LoVo (cell line): ENCODE data around the gene NR5A2.

Experiments used
- DNase-seq: peaks from one replicate; pipeline ENCODE4 v3.0.0-alpha.2; 2016; ENCODE audit warnings: low spot score

The NR5A2 gene

GRCh38 chr1:200072636-200073285 is 45.3 kb downstream of the NR5A2 start:
- no peak for DNase-seq

DNA sequence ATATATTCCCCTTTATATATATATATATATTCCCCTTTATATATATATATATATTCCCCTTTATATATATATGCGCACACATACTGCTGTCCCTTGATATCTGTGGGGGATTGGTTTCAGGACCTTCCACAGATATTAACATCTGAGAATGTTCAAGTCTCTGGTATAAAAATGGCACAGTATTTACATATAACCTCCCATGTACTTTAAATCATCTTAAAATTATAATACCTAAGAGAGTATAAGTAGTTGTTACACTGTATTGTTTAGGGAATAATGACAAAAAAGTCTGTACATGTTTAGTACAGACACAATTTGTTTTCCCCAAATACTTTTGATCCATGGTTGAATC is 45.8 kb downstream of the NR5A2 start:
- DNase-seq: no peak

GRCh38 chr1:200075522-200075921 is 48.0 kb downstream of the NR5A2 start:
- no peak for DNase-seq

- DNase-seq: peak; percentile 52
These were observed 48.5 kb downstream of the NR5A2 start for GRCh38 chr1:200075938-200076546.

GRCh38 chr1:200079232-200079940 is 51.9 kb downstream of the NR5A2 start:
- DNase-seq: no peak

DNA sequence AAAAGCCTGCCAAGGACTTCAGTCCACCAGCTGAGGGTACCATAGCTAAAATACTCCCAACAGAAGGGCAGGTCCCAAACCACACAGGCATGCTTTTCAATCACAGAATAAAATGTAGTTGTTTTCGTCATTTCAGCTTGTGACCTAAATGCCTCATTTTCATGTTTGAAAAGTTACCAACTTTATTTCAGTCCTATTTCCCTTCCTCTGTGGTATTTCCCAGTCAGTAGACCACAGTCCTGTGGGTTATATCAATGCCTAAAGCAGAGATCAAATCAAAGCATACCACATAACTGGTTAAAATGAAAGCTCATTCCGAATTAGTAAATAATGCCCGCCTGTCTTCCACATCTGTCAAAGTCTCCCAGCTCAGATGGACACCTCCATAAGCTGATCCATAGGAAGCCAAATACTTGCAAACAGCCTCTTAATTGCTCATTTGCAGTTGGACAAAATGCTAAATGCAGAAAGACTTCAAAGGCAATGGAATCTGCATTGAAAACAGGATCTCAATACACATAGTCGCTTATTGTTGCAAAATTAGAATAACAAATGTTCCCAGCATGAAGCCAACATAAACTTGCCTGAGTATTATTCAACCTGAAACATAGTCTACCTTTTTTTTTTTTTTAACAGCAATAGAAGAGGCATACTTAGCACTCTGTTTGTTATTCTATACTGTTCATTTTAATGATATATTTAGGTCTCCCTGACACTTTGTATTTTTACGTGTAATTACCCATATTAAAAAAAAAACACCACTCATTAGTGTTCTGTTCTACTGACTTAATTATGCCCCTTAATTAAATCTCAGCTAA is 53.9 kb downstream of the NR5A2 start:
- no peak for DNase-seq

DNA sequence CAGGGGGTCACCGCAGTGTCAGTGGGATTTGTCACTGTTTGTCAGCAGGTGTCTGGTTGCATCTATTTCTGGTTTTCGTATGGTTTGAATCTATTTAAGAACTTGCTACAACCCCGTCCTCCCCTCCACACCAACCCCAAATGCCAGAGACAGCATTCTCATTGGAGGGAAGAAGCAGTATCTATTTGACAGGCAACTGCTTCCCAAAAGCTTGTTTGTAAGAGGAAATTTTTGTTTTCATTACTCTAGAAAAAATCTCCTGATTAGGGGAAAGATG is 54.4 kb downstream of the NR5A2 start:
- DNase-seq: no peak

DNA sequence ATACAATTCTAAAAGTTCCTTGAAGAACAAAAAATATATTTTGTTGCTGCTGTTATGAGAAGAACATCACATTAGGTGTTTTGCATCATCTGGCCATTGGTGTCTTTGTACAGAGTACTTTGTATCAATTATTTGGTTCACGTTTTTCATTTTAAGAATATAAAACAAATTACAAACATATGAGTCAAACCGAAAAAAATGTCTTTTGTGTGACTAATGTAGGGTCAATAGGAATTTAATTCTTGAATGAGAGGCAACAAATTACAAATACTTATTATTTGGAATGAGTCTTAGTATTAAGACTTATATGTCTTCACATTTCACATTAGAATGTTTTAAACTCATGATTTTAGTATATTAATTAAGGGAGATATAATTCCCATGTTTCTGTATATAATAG is 54.8 kb downstream of the NR5A2 start:
- no peak for DNase-seq

GRCh38 chr1:200090252-200091159 is 63.0 kb downstream of the NR5A2 start:
- DNase-seq: no peak

DNA sequence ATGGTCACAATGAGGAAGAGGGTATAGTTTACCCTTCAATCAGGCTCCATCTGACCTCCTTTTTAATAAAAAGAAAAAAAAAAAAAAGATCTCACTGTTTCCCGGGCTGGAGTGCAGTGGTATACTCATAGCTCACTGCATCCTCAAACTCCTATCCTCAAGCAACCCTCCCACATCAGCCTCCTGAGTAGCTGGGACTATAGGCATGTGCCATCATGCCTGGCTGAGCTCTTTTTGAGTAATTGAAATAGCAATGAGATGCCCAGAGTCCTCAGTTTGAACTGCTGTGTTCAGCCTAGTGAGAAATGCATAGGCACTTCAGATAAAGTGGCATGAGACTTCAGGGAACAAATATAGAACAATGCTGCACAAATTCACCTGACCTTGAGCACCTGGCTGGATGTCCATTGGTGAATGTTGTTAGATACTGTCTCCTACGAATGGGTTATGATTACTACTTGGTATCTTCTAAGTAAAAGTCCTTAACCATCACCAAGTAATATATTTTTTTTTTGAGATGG is 67.6 kb downstream of the NR5A2 start:
- no peak for DNase-seq

GRCh38 chr1:200096774-200097173 is 69.3 kb downstream of the NR5A2 start:
- no peak for DNase-seq

- no peak for DNase-seq
These were observed 71.5 kb downstream of the NR5A2 start for GRCh38 chr1:200099040-200099439.

GRCh38 chr1:200103966-200104583 is 76.6 kb downstream of the NR5A2 start:
- DNase-seq: no peak

DNA sequence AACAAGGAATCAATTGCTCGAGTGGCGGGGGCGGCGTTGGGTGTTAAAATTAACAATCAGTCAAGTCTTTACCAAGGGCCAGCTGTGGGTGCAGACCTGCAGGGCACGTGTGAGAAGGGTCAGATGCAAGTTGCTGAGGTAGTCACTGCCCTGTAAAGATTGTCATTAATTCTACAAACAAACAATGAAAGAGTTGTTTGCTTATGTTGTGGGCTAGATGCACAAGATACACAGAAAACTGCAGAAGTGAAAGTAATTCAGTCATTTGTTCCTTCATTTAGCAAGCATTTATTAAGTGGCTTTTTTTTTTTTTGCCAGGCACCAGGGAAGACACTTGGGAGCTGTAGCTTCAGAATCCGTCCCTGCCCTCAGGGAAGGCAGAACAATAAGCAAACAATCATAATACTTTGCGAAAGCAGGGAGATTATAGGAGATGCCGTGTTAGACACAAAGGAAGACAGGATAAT is 79.5 kb downstream of the NR5A2 start:
- no peak for DNase-seq

DNA sequence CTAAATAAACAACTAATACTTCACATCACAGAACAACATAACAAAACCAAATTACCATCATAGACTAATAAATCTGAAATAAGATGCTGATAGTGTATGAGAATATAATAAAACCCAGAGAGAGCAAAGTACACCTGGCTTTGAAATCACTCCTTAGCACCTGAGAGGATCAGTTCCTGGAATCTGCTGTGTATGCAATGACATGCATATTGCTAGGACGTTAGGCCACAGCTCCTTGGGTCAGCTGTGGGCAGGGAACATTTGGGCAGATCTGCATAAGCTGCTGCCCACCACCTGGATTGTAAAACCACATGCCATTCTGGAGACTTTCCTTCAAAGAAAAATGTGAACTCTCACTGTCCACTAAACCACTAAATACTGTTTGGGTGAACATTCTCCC is 81.1 kb downstream of the NR5A2 start:
- DNase-seq: no peak

- DNase-seq: no peak
These were observed 84.8 kb downstream of the NR5A2 start for GRCh38 chr1:200112290-200112689.

DNA sequence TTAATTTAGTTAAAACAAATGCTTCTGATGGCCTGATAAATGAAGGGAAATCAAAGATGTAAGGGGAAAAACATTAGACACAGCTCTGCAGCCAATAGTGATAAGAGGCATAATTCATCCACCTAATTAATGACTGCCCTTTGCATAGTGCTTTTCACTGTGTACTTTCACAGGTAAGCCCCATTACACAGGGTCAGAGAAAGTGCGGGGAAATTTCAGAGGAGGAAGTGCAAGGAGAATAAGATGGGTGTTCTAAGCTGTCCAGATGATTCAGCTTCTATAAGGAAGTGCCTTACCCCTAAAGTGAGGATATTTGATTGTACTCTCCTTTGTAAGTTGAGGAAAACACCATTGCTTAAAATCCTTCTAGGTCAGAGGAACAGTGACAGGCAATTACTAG is 88.0 kb downstream of the NR5A2 start:
- peak; percentile 36 for DNase-seq

DNA sequence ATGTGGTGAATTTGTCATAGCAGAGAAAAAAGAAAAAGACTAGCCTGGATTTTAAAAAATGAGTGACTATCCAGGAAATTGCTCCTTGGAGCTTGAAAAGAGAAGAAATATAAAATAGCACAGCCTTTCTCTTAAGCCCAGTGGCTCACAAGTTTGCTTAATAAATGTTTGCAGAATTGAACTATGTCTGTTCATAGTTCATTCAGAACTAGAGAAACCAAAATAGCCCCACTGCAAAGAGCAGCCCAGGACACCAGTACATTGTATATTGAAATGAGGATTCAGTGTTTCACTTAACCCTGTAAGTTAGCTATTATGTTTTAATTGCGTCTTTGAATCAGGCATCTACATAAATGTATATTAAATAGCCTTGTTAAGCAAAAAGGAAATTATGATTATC is 88.8 kb downstream of the NR5A2 start:
- DNase-seq: no peak

DNA sequence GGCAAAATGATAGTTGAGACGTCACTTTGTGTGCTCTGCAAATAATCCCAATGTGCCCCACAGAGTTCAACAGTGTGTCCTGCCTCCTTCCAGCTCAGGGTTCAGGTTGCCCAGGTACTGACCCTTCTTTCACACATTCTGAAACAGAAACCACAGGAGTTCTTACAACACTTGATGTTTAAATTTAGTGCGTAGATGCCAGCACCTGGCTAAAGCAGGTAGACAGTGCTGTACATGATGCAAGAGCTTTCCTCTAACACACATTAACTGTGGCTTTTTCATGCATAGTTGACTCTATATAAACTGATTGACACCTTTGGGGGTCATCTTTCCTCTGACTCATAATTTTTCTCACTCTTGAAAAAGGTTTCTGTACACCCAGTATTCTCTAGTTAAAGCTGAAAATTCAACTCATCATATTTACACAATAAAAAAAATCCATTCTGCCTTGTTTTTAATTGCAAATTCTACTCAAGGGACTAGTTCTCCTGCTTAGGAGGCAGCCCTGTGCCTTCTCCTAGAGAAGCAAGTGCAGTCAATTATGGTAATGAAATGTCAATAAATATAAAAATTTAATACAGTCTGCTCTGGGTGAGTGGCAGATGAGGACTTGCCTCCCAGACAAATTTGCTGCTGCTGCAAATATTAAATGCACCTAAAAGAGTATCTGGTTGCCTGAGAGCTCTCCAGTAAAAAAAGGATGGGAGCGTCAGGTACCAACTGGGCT is 91.4 kb downstream of the NR5A2 start:
- no peak for DNase-seq

DNA sequence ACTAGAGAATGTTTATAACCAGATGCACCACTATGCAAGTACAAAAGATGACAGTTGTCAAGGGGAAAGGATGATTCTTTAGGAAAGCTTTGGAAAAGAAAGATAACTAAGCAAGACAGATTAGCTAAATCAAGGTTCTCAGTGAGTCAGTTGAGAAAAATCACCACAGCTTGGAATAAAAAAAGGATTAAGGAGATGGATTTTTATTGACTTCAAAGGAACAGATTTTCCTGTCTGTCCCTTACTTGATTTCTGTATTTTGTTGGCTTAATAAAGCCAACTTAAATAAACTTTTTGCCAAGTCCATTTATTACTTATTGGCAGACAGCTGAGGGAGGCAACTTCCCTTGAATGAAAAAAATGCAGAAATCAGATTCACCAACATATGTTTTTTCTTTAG is 93.9 kb downstream of the NR5A2 start:
- no peak for DNase-seq
